GM21737 (cell line): Measurements from ENCODE around the gene C15orf62.

ENCODE experiments used
- ATAC-seq: cut with Tn5 transposase; IDR thresholded peaks from one replicate; pipeline ENCODE4 v1.9.1; 2021; ENCODE audit warnings: mild to moderate bottlenecking, moderate library complexity; ENCODE audit not compliant: unreplicated experiment

Gene C15orf62

GRCh38 chr15:40808861-40809450 lies 39.2 kb downstream of the C15orf62 start:
- no peak for ATAC-seq

- ATAC-seq, result no peak
These were observed 43.1 kb downstream of the C15orf62 start for GRCh38 chr15:40812721-40813425.

- no peak for ATAC-seq
These were observed 45.4 kb downstream of the C15orf62 start for GRCh38 chr15:40815042-40815698.

GRCh38 chr15:40819048-40819447 lies 49.3 kb downstream of the C15orf62 start:
- ATAC-seq, result no peak

GRCh38 chr15:40821195-40821594 lies 51.4 kb downstream of the C15orf62 start:
- no peak for ATAC-seq
